ENCODE results near the gene ATXN7L3B.

Gene ATXN7L3B

DNA sequence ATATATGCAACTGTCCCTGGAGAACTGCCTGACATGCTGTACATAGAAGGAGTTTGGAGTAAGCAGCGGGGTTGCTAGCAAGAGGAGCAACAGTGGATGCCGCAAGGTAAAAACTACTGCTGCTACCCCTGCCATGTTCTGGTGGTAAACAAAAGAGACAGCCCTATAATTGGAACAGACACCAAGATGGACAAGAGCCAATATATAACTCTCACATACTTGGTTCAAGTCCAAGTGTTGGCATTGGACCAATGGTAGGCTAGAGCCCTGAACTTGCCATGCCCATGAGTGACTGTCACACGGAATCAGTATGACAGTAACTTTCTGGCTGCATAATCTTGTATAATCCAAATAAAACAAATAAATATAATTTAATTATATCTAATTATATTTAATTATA, 13.7 kb downstream of the ATXN7L3B start:
- no peak for DNase-seq (ENCODE audit: low spot score)

- DNase-seq (ENCODE audit: low spot score), result no peak
Measured at GRCh38 chr12:74552201-74552600, 14.6 kb downstream of the ATXN7L3B start.

DNA sequence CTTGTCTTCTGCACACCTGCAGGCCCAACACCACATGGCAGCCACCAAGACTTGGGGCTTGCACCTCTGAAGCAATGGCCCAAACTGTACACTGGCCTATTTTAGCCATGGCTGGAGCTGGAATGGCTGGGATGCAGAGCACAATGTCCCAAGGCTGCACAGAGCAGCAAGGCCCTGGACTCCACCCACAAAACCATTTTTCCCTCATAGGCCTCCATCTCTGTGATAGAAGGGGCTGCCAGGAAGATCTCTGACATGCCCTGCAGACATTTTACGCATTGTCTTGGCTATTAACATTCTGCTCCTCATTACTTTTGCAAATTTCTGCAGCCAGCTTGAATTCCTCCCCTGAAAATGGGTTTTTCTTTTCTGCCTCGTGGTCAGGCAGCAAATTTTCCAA, 22.1 kb downstream of the ATXN7L3B start:
- DNase-seq (ENCODE audit: low spot score), result no peak

DNA sequence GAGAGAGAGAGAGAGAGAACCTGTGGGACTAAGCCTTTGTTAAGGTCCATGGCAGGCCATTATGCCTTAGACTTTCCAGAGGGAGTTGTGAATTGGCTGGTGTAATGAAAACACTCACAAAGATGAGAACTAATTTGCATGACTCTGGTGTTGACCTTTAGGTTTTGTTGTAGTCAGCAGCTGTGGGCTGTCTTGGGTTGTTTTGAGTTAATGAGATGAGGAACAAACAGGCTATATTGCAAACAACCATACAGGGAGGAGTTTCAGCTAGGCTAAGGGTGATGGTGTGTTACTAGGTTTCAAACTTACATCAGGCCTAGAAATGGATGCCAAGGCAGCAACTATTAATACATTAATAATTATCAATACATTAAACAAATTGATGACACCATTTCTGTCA, 26.3 kb downstream of the ATXN7L3B start:
- DNase-seq (ENCODE audit: low spot score), result no peak

DNA sequence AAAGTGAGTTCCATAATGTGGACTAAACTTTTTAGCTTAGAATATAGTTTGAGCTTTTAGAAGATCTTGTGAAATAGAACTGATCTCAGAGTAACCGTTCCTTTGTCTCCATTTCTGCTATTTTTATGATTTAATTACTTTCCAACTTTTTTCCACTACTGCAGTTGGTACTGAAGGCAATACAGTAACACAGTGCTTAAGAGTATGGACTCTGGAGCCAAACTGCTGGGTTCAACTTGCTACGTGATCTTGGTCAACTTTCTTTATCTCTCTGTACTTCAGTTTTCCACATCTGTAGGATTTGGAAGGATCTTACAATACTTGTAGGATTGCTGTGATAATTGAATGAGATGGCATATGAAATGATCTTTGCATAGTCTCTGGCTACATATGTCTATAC, 40.9 kb downstream of the ATXN7L3B start:
- DNase-seq (ENCODE audit: low spot score), result no peak

- DNase-seq (ENCODE audit: low spot score), result no peak
Measured at GRCh38 chr12:74579446-74579845, 41.8 kb downstream of the ATXN7L3B start.

- DNase-seq (ENCODE audit: low spot score), result no peak
Measured at GRCh38 chr12:74579981-74580380, 42.3 kb downstream of the ATXN7L3B start.

DNA sequence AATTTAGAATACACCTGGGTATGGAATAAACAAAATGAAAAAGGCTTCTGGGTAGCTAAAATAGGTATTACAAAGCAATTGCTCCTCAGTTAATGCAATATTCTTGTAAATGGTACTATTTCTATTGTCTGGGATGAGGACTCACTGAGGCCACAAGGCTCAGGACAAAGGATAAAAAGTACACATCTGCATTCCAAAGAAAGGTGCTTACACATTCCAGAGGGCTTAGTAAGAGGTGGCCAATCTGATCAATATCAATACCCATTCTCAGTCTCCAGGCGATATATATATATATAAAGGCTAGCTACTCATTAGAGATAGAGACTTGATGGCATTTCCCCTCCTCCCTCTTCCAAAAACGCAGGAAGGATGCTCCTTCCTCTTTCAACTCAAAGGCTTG, 43.8 kb downstream of the ATXN7L3B start:
- no peak for DNase-seq (ENCODE audit: low spot score)

GRCh38 chr12:74584483-74585062, 46.9 kb downstream of the ATXN7L3B start:
- no peak for DNase-seq (ENCODE audit: low spot score)

- no peak for DNase-seq (ENCODE audit: low spot score)
Measured at GRCh38 chr12:74586251-74586650, 48.6 kb downstream of the ATXN7L3B start.

Data from putamen (tissue), 1 donor.